Transverse colon (tissue), 4 donors: ENCODE data around the gene PTPN2.

Experiments used
- CTCF ChIP-seq, 5 experiments: fragments of 200-600 bp in 3 of 5; fragments of 450-650 bp in 2 of 5; sonication (generic) in 3 of 5; IDR thresholded peaks; 1 replicate in 2 of 5; 2 replicates in 3 of 5; pipeline ENCODE4 v1.5.1; 2016 to 2017; ENCODE audit warnings: antibody characterized with exemption in 5 of 5, inconsistent platforms in 3 of 5, mild to moderate bottlenecking in 2 of 5, moderate library complexity in 1 of 5
- EP300 ChIP-seq: sonication (generic); formaldehyde crosslinking; IDR thresholded peaks from one replicate; pipeline ENCODE4 v1.6.1; 2017; ENCODE audit warnings: antibody characterized with exemption, low read depth
- POLR2A ChIP-seq: fragments of 450-650 bp; IDR thresholded peaks from one replicate; pipeline ENCODE4 v1.6.1; 2016; ENCODE audit warnings: antibody characterized with exemption, mild to moderate bottlenecking, moderate library complexity
- POLR2AphosphoS5 ChIP-seq, 3 donors: sonication (generic); formaldehyde crosslinking; IDR thresholded peaks; one replicate each; pipeline ENCODE4 v1.6.1; 2016; ENCODE audit warnings: antibody characterized with exemption in 3 of 3

- TF ChIP-seq CTCF (IDR thresholded peaks at IDR 0.05) (no peak), POLR2A (no peak), EP300 (no peak), POLR2AphosphoS5 (IDR thresholded peaks at IDR 0.05) (no peak)
Measured at GRCh38 chr18:12751891-12752290, 132.1 kb downstream of the PTPN2 start.
